Mesendoderm (in vitro differentiated cells): Measurements from ENCODE around the gene PGGT1B. TPM values are rescaled to one million over a fixed set of nuclear protein-coding genes. Genes with fewer than 3 reads are reported as not detected.

ENCODE experiments used
- DNase-seq: peaks from one replicate; pipeline ENCODE4 v3.0.0; 2013
- H2AK5ac ChIP-seq: 2 replicates; pipeline ENCODE4 v1.6.1; 2013; ENCODE audit warnings: low read length, inconsistent platforms
- H2BK120ac ChIP-seq: 2 replicates; pipeline ENCODE4 v1.6.1; 2013; ENCODE audit warnings: low read depth, mild to moderate bottlenecking, low read length, moderate library complexity, mixed read lengths
- H2BK15ac ChIP-seq: replicated peaks from 2 replicates; pipeline ENCODE4 v1.6.1; 2013; ENCODE audit warnings: low read depth, mild to moderate bottlenecking, moderate library complexity
- H2BK5ac ChIP-seq: 2 replicates; pipeline ENCODE4 v1.6.1; 2013; ENCODE audit warnings: low read length, inconsistent platforms
- H3K18ac ChIP-seq: 2 replicates; pipeline ENCODE4 v1.6.1; 2013; ENCODE audit warnings: mild to moderate bottlenecking, low read length, mixed read lengths
- H3K23ac ChIP-seq: one replicate; pipeline ENCODE4 v1.6.1; 2013; ENCODE audit warnings: low read length
- H3K27ac ChIP-seq: 2 replicates; pipeline ENCODE4 v1.5.1; 2013; ENCODE audit warnings: low read depth, mild to moderate bottlenecking, inconsistent platforms, low read length, moderate library complexity
- H3K27me3 ChIP-seq: 2 replicates; pipeline ENCODE4 v1.6.1; 2013; ENCODE audit warnings: low read length, control low read depth, mild to moderate bottlenecking, inconsistent platforms; ENCODE audit not compliant: insufficient read depth, poor library complexity
- H3K36me3 ChIP-seq: 2 replicates; pipeline ENCODE4 v1.6.1; 2013; ENCODE audit warnings: low read length, inconsistent platforms; ENCODE audit not compliant: control insufficient read depth, insufficient read depth
- H3K4ac ChIP-seq: one replicate; pipeline ENCODE4 v1.6.1; 2013; ENCODE audit warnings: low read depth, mild to moderate bottlenecking, low read length, moderate library complexity
- H3K4me1 ChIP-seq: 2 replicates; pipeline ENCODE4 v1.6.1; 2013; ENCODE audit warnings: low read depth, low read length, inconsistent platforms; ENCODE audit not compliant: control insufficient read depth
- H3K4me2 ChIP-seq: 2 replicates; pipeline ENCODE4 v1.6.1; 2013; ENCODE audit warnings: low read length
- H3K4me3 ChIP-seq: 2 replicates; pipeline ENCODE4 v1.5.1; 2013; ENCODE audit warnings: mild to moderate bottlenecking, low read length
- H3K56ac ChIP-seq: one replicate; pipeline ENCODE4 v1.6.1; 2013; ENCODE audit warnings: low read length
- H3K79me1 ChIP-seq: 2 replicates; pipeline ENCODE4 v1.6.1; 2013; ENCODE audit warnings: low read length, inconsistent platforms
- H3K79me2 ChIP-seq: 2 replicates; pipeline ENCODE4 v1.6.1; 2013; ENCODE audit warnings: mild to moderate bottlenecking, low read length; ENCODE audit not compliant: control insufficient read depth, insufficient read depth
- H3K9ac ChIP-seq: 2 replicates; pipeline ENCODE4 v1.6.1; 2013; ENCODE audit warnings: low read length, inconsistent platforms
- H4K5ac ChIP-seq: one replicate; pipeline ENCODE4 v1.6.1; 2013; ENCODE audit warnings: low read length
- H4K8ac ChIP-seq: one replicate; pipeline ENCODE4 v1.6.1; 2013; ENCODE audit warnings: low read depth, mild to moderate bottlenecking, control low read depth, low read length, moderate library complexity
- WGBS: extraction: QIAGEN DNeasy Blood & Tissue Kit; methylation state at CpG from one replicate; pipeline ENCODE4 v1.1.7; 2013; ENCODE audit warnings: low lambda C conversion rate, missing lambda C conversion rate; ENCODE audit not compliant: insufficient coverage; ENCODE audit errors: extremely low coverage; 5-methylcytosine and 5-hydroxymethylcytosine counted together
- polyA plus RNA-seq, 2 experiments: library from polyadenylated mRNA; stranded (reverse); fragments of 200-250 nt; gene quantifications; one replicate each; pipeline ENCODE4 v1.2.3, GENCODE V29; 2013

PGGT1B gene
- 13.4 TPM for polyA plus RNA-seq (2013, experiment 1 of 2)
- 13.1 TPM for polyA plus RNA-seq (2013, experiment 2 of 2)

- Histone ChIP-seq H3K79me1 (peaks cover 7% of the 10 kb centered on the region), H3K4me2 (peak within 1 kb of the TSS; percentile 63)
Measured at GRCh38 chr5:115262321-115263077, at the start of gene PGGT1B. TSS of gene PGGT1B (minus strand) at chr5:115262877. CDS start at chr5:115262851, 26 bp downstream.

GRCh38 chr5:115309751-115310370 is 47.2 kb upstream of the PGGT1B start:
- no CpG with 5 or more reads among the region's 1 CpG for WGBS
- peak; percentile 40 for DNase-seq

More at GRCh38 chr5:115262321-115263077, at the start of gene PGGT1B:
- H3K56ac ChIP-seq: peak within 1 kb of the TSS; percentile 95
- no CpG with 5 or more reads among the region's 50 CpGs for WGBS
- peak within 1 kb of the TSS; percentile 90 for H3K9ac ChIP-seq
- peak within 1 kb of the TSS; percentile 97 for H4K8ac ChIP-seq
- H2BK5ac ChIP-seq: peak within 1 kb of the TSS; percentile 74
- H3K36me3 ChIP-seq: no peaks in the 10 kb centered on the region
- peak within 1 kb of the TSS; percentile 84 for H3K27ac ChIP-seq
- H3K18ac ChIP-seq: peak within 1 kb of the TSS; percentile 64
- peak within 1 kb of the TSS; percentile 75 for H3K23ac ChIP-seq
- H3K27me3 ChIP-seq: no peaks in the 10 kb centered on the region
- H4K5ac ChIP-seq: no peak within 1 kb of the TSS
- H3K4ac ChIP-seq: peak within 1 kb of the TSS; percentile 74
- H3K4me3 ChIP-seq: peak within 1 kb of the TSS; percentile 93
- H3K79me2 ChIP-seq: peaks cover 18% of the 10 kb centered on the region
- H3K4me1 ChIP-seq: peaks cover 4% of the 10 kb centered on the region
- DNase-seq: peak; percentile 79
- H2BK120ac ChIP-seq: peak within 1 kb of the TSS; percentile 70
- H2BK15ac ChIP-seq: no peak within 1 kb of the TSS
- H2AK5ac ChIP-seq: no peak within 1 kb of the TSS

GRCh38 chr5:115308815-115309214 is 46.1 kb upstream of the PGGT1B start:
- H3K4me3 ChIP-seq: no peak overlapping the region
- H3K4me1 ChIP-seq: no peaks in the 10 kb centered on the region
- no peak overlapping the region for H2BK15ac ChIP-seq
- H3K56ac ChIP-seq: no peak overlapping the region
- H3K27ac ChIP-seq: no peak overlapping the region
- no peak for DNase-seq
- no peak overlapping the region for H2BK5ac ChIP-seq
- no peak overlapping the region for H2AK5ac ChIP-seq
- H3K79me2 ChIP-seq: no peaks in the 10 kb centered on the region
- no peaks in the 10 kb centered on the region for H3K27me3 ChIP-seq
- no peak overlapping the region for H3K9ac ChIP-seq
- H3K4me2 ChIP-seq: no peak overlapping the region
- H4K8ac ChIP-seq: no peak overlapping the region
- no peak overlapping the region for H4K5ac ChIP-seq
- no peak overlapping the region for H3K18ac ChIP-seq
- no peak overlapping the region for H2BK120ac ChIP-seq
- no peak overlapping the region for H3K4ac ChIP-seq
- no peaks in the 10 kb centered on the region for H3K79me1 ChIP-seq
- no peaks in the 10 kb centered on the region for H3K36me3 ChIP-seq
- H3K23ac ChIP-seq: no peak overlapping the region

More at GRCh38 chr5:115309751-115310370, 47.2 kb upstream of the PGGT1B start:
- Histone ChIP-seq H2AK5ac (no peak overlapping the region), H2BK120ac (no peak overlapping the region), H3K27ac (no peak overlapping the region), H3K18ac (no peak overlapping the region), H3K23ac (no peak overlapping the region), H3K9ac (no peak overlapping the region), H4K8ac (no peak overlapping the region), H3K27me3 (no peaks in the 10 kb centered on the region), H4K5ac (no peak overlapping the region), H3K56ac (no peak overlapping the region), H2BK15ac (no peak overlapping the region), H3K79me2 (no peaks in the 10 kb centered on the region), H3K4me1 (no peaks in the 10 kb centered on the region), H3K4ac (no peak overlapping the region), H3K4me2 (no peak overlapping the region), H3K79me1 (no peaks in the 10 kb centered on the region), H3K36me3 (no peaks in the 10 kb centered on the region), H3K4me3 (no peak overlapping the region), H2BK5ac (no peak overlapping the region)

GRCh38 chr5:115306011-115306536 is 43.4 kb upstream of the PGGT1B start:
- no peak overlapping the region for H3K4me2 ChIP-seq
- no peaks in the 10 kb centered on the region for H3K79me1 ChIP-seq
- no peak for DNase-seq
- no peak overlapping the region for H3K4me3 ChIP-seq
- no peak overlapping the region for H3K23ac ChIP-seq
- H4K8ac ChIP-seq: no peak overlapping the region
- no peak overlapping the region for H3K4ac ChIP-seq
- H4K5ac ChIP-seq: no peak overlapping the region
- H3K4me1 ChIP-seq: no peaks in the 10 kb centered on the region
- H3K27me3 ChIP-seq: no peaks in the 10 kb centered on the region
- H2BK5ac ChIP-seq: no peak overlapping the region
- H3K27ac ChIP-seq: no peak overlapping the region
- H3K36me3 ChIP-seq: no peaks in the 10 kb centered on the region
- no peak overlapping the region for H2AK5ac ChIP-seq
- no peaks in the 10 kb centered on the region for H3K79me2 ChIP-seq
- H3K9ac ChIP-seq: no peak overlapping the region
- H3K18ac ChIP-seq: no peak overlapping the region
- no peak overlapping the region for H2BK120ac ChIP-seq
- WGBS: no CpG with 5 or more reads among the region's 1 CpG
- H3K56ac ChIP-seq: no peak overlapping the region
- no peak overlapping the region for H2BK15ac ChIP-seq

- H3K79me2 ChIP-seq: no peaks in the 10 kb centered on the region
- H2BK15ac ChIP-seq: no peak overlapping the region
- H4K5ac ChIP-seq: no peak overlapping the region
- no peak overlapping the region for H3K56ac ChIP-seq
- no peak overlapping the region for H3K4me2 ChIP-seq
- no peak overlapping the region for H3K18ac ChIP-seq
- H4K8ac ChIP-seq: no peak overlapping the region
- no peak overlapping the region for H3K9ac ChIP-seq
- DNase-seq: no peak
- H3K27me3 ChIP-seq: no peaks in the 10 kb centered on the region
- H3K79me1 ChIP-seq: no peaks in the 10 kb centered on the region
- H3K4ac ChIP-seq: no peak overlapping the region
- H3K4me1 ChIP-seq: no peaks in the 10 kb centered on the region
- H3K23ac ChIP-seq: no peak overlapping the region
- no peak overlapping the region for H3K27ac ChIP-seq
- no peak overlapping the region for H2BK120ac ChIP-seq
- H2BK5ac ChIP-seq: no peak overlapping the region
- no peak overlapping the region for H2AK5ac ChIP-seq
- H3K36me3 ChIP-seq: no peaks in the 10 kb centered on the region
- no CpG with 5 or more reads among the region's 1 CpG for WGBS
- no peak overlapping the region for H3K4me3 ChIP-seq
Measured at GRCh38 chr5:115304496-115304895, 41.8 kb upstream of the PGGT1B start.
